Heart right ventricle (tissue), 16 donors: ENCODE data around the gene GPC5. TPM values are rescaled to one million over a fixed set of nuclear protein-coding genes. Genes with fewer than 3 reads are reported as not detected.
A peak's percentile ranks its signal among the peaks of the same experiment; 100 is the strongest.
"Not testable (repeated sequence)": the region's sequence is repeated elsewhere in the genome, so short reads cannot be mapped to it uniquely, and the experiment has no call there.

ENCODE experiments used
- ATAC-seq, 8 donors: fragments of 200-7000 bp; cut with Tn5 transposase; one replicate each; pipeline ENCODE4 v1.9.1; 2020; ENCODE audit warnings: mild to moderate bottlenecking in 8 of 8, moderate library complexity in 8 of 8, moderate number of reproducible peaks in 1 of 8
- DNase-seq, 2 donors: peaks; one replicate each; pipeline ENCODE4 v3.0.0-alpha.2; 2020
- H3K27ac ChIP-seq, 10 donors: fragments of 200-600 bp; sonication (generic) in 2 of 10; one replicate each; pipeline versions ENCODE4 v1.5.0 to v1.8.0; 2020 to 2022; ENCODE audit warnings: mild to moderate bottlenecking in 3 of 10
- H3K27me3 ChIP-seq, 7 donors: fragments of 200-600 bp; one replicate each; pipeline ENCODE4 v1.8.0; 2021 to 2022; ENCODE audit warnings: mild to moderate bottlenecking in 2 of 7
- H3K36me3 ChIP-seq, 9 donors: fragments of 200-600 bp; sonication (generic) in 1 of 9; one replicate each; pipeline versions ENCODE4 v1.5.0 to v1.8.0; 2020 to 2022; ENCODE audit warnings: mild to moderate bottlenecking in 2 of 9
- H3K4me1 ChIP-seq, 9 donors: fragments of 200-600 bp; sonication (generic) in 1 of 9; one replicate each; pipeline versions ENCODE4 v1.5.0 to v1.8.0; 2020 to 2022; ENCODE audit warnings: mild to moderate bottlenecking in 4 of 9
- H3K4me3 ChIP-seq, 10 donors: fragments of 200-600 bp; sonication (generic) in 2 of 10; one replicate each; pipeline versions ENCODE4 v1.5.0 to v1.8.0; 2020 to 2022; ENCODE audit warnings: mild to moderate bottlenecking in 7 of 10, moderate library complexity in 2 of 10
- H3K9me3 ChIP-seq, 11 donors: fragments of 200-600 bp in 10 of 11; sonication (generic) in 2 of 11; one replicate each; pipeline versions ENCODE4 v1.5.0 to v1.8.0; 2013 to 2022; ENCODE audit warnings: mild to moderate bottlenecking in 2 of 11, control low read depth in 1 of 11, moderate library complexity in 1 of 11
- WGBS, 2 donors: extraction: QIAGEN DNeasy Blood & Tissue Kit; methylation state at CpG; one replicate each; pipeline ENCODE4 v1.1.7; 2013; ENCODE audit warnings: inconsistent platforms in 1 of 2; 5-methylcytosine and 5-hydroxymethylcytosine counted together
- intact Hi-C, 10 donors: fragments of 100-400 bp; cut with DNase I; formaldehyde crosslinking; loops; one replicate each; pipeline versions ENCODE4 v1.11.1 to v1.14.2; 2022
- polyA plus RNA-seq, 2 donors: library from polyadenylated mRNA; stranded (reverse); fragments of 200-250 nt; gene quantifications; one replicate each; pipeline ENCODE4 v1.2.3, GENCODE V29; 2013
- total RNA-seq, 10 donors: library from RNA; stranded (reverse); fragmentation: NEBNext Ultra II Directional in 3 of 10; extraction: Animal tissue kit (Norgen Biotek cat#: 25700) in 3 of 10; gene quantifications; one replicate each; pipeline versions ENCODE4 v1.2.1 to v1.2.4, GENCODE V29; 2021 to 2023
- TF ChIP-seq, protein P1 (sequence below), 9 donors: fragments of 200-600 bp; sonication (generic) in 2 of 9; IDR thresholded peaks; one replicate each; pipeline versions ENCODE4 v1.5.0 to v1.8.0; 2021 to 2022; ENCODE audit warnings: antibody characterized with exemption in 9 of 9, mild to moderate bottlenecking in 5 of 9, moderate library complexity in 1 of 9
- donor health status: Arrhythmogenic right ventricular cardiomyopathy.
- donor health status: ischemic (EF 13 %, LVEDD 7.1; RV severe dilation, severe dysfunction).
- donor health status: healthy with polysubstance abuse.
- donor health status: DM: no; HTN: yes; CAD: no.
- donor health status: DM: no; HTN: no; CAD: no.
- donor health status: ischemic (EF 25% LVEDD 6.9; RV normal size, moderate dysfunction).
- donor health status: ischemic (EF 25% LVEDD 5.7; RV mildly dilated, moderate dysfunction).
- donor health status: healthy.
- donor health status: DM: yes; HTN: yes; CAD: no.
- donor health status: Ischemic cardiomyopathy.
- donor health status: ischemic (EF 35%, LVEDD 5.7; RV mildly dilated, moderate dysfunction).
- donor health status: nonischemic (EF 11% LVEDD 7.7; RV severe dilation, severe dysfunction).
- donor health status: DM: yes; HTN: yes; CAD: no.
- donor health status: PGD.
- donor health status: ischemic (EF 29% LVEDD 5.4; RV normal size, mild dysfunction).
- donor health status: nonischemic (EF 23%, LVEDD 6.1; RV moderate dilation, normal function).

The GPC5 gene
- total and polyA plus RNA-seq, 12 donors: 0.01 to 3.5 (median 0.70) TPM; not detected in 1

GRCh38 chr13:91781982-91782691 lies 383.7 kb downstream of the GPC5 start:
- ATAC-seq, H3K27me3 ChIP-seq, H3K9me3 ChIP-seq, H3K27ac ChIP-seq, H3K4me3 ChIP-seq, H3K4me1 ChIP-seq, H3K36me3 ChIP-seq, DNase-seq: not testable (repeated sequence)
- 43 to 48% methylated on average over 7 of the region's 7 CpGs for WGBS, 2 donors
- intact Hi-C loops: loop anchor here in 5 of 10 donors (5.0 to 10.0 kb wide), 4 partner anchors 397 to 645 kb away; no protein-coding TSS in a partner anchor
- TF ChIP-seq, protein P1, sequence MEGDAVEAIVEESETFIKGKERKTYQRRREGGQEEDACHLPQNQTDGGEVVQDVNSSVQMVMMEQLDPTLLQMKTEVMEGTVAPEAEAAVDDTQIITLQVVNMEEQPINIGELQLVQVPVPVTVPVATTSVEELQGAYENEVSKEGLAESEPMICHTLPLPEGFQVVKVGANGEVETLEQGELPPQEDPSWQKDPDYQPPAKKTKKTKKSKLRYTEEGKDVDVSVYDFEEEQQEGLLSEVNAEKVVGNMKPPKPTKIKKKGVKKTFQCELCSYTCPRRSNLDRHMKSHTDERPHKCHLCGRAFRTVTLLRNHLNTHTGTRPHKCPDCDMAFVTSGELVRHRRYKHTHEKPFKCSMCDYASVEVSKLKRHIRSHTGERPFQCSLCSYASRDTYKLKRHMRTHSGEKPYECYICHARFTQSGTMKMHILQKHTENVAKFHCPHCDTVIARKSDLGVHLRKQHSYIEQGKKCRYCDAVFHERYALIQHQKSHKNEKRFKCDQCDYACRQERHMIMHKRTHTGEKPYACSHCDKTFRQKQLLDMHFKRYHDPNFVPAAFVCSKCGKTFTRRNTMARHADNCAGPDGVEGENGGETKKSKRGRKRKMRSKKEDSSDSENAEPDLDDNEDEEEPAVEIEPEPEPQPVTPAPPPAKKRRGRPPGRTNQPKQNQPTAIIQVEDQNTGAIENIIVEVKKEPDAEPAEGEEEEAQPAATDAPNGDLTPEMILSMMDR (IDR thresholded peaks at IDR 0.05): peak in 6 of 9 donors; percentile 14 to 43 (median 27)

DNA sequence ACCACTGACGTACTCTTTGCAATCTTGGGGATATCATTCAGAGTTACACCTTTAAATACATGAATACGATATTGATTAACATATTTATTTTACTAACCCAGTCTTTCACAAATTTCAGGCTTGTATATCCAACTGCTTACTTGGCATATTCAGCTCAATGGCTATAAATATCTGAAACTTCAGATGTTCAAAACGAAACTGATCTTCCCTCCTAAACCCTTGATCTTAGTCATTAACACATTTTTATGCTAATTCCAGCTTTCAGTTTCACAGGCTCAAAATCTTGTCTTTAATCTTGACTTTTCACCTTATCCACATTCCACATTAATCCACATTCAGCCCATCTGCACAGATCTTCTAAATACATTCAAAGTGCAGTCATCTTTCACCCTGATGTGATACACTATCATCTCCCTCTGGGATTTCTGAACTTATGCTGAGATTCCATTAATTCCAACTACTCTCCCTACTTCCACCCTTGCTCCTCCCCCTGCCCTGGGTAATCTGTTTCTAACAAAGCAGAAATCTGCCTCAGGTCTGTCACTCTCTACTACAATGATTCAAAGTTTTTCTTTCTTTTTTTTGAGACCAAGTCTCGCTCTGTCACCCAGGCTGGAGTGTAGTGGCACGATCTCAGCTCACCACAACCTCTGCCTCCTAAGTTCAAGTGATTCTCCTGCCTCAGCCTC lies 387.2 kb downstream of the GPC5 start:
- DNase-seq: no peak
- no peaks in the 10 kb centered on the region for H3K27me3 ChIP-seq
- TF ChIP-seq, protein P1 (IDR thresholded peaks at IDR 0.05): no peak
- no peaks in the 10 kb centered on the region for H3K4me1 ChIP-seq
- no peaks in the 10 kb centered on the region for H3K36me3 ChIP-seq
- no peak for ATAC-seq
- H3K9me3 ChIP-seq: no peaks in the 10 kb centered on the region
- 73 to 76% methylated on average over 5 of the region's 5 CpGs for WGBS, 2 donors
- H3K4me3 ChIP-seq: no peak overlapping the region
- H3K27ac ChIP-seq: no peak overlapping the region
- intact Hi-C loops: loop anchor here in 2 of 10 donors (10.0 kb wide), 1 partner anchor 401 kb away; no protein-coding TSS in a partner anchor

DNA sequence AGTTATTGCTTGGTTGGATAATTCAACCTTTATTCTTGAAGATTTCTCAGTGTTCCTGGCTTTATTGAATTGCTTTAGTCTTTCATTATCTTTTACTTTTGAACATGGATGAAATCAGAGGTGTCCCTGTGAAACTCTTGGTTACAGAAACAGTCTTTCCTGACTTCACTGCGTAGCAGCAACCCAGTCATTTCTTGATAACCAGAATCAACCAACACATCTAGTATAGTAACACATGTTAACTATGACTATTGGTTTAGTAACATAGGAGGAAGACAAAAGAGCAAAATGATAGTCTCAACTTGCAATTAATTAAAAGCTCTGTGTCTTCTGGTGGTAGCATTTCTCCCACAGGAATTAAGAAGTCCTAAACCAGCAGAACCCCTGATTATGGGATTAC lies 393.6 kb downstream of the GPC5 start:
- DNase-seq (no peak), ATAC-seq (no peak)
- H3K4me3 ChIP-seq: no peak overlapping the region
- no peaks in the 10 kb centered on the region for H3K27me3 ChIP-seq
- H3K27ac ChIP-seq: no peak overlapping the region
- intact Hi-C loops: no loop called here
- WGBS, 2 donors: 92% methylated on average over 1 of the region's 1 CpG
- H3K9me3 ChIP-seq: no peaks in the 10 kb centered on the region
- H3K36me3 ChIP-seq: no peaks in the 10 kb centered on the region
- no peaks in the 10 kb centered on the region for H3K4me1 ChIP-seq
- TF ChIP-seq, protein P1 (IDR thresholded peaks at IDR 0.05): no peak

DNA sequence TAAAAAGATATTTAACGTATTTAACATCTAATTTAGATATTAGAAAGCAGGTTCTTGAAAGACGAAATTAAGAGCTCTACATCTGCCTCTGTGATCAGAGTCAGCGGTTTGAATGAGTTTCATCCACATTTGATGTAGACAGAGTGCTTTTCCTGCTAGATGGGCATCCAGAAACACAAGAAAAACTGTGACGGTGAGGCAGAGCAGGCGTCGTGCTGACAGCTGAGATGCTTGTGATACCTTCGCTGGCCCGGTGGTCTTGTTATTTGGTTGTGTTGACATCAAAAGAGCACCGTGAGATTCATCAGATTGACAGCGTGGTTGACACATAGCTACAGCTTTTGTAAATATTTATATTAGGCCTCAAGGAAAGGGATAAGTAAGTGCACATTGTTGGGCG lies 399.1 kb downstream of the GPC5 start:
- TF ChIP-seq, protein P1 (IDR thresholded peaks at IDR 0.05): no peak
- ATAC-seq (no peak), DNase-seq (no peak)
- Histone ChIP-seq H3K9me3 (peaks cover 0 to 7% (median 0%) of the 10 kb centered on the region in 11 donors), H3K4me3 (no peak overlapping the region), H3K27ac (no peak overlapping the region), H3K27me3 (no peaks in the 10 kb centered on the region), H3K4me1 (no peaks in the 10 kb centered on the region), H3K36me3 (no peaks in the 10 kb centered on the region)
- intact Hi-C loops: no loop called here
- 43 to 50% methylated on average over 11 of the region's 11 CpGs for WGBS, 2 donors

DNA sequence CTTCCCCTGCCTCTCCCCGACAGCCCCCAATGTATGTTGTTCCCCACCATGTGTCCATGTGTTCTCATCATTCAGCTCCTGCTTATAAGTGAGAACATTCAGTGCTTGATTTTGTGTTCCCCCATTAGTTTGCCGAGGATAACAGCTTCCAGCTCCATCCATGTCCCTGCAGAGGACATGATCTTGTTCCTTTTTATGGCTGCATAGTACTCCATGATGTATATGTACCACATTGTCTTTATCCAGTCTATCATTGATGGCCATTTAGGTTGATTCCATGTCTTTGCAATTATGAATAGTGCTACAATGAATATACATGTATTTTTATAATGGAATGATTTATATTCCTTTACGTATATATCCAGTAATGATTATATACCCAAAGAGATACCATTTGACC lies 399.9 kb downstream of the GPC5 start:
- H3K4me1 ChIP-seq, H3K9me3 ChIP-seq, DNase-seq, ATAC-seq, H3K36me3 ChIP-seq, H3K4me3 ChIP-seq, intact Hi-C loops, H3K27ac ChIP-seq, H3K27me3 ChIP-seq: not testable (repeated sequence)
- WGBS, 2 donors: 80 to 92% methylated on average over 3 of the region's 3 CpGs

GRCh38 chr13:91801772-91802171 lies 403.4 kb downstream of the GPC5 start:
- H3K4me3 ChIP-seq, H3K27me3 ChIP-seq, H3K27ac ChIP-seq, H3K4me1 ChIP-seq, H3K36me3 ChIP-seq, intact Hi-C loops, ATAC-seq, H3K9me3 ChIP-seq, DNase-seq: not testable (repeated sequence)
- WGBS, 2 donors: 78 to 80% methylated on average over 3 of the region's 3 CpGs
